Measurements from ENCODE around the gene HDAC3.

HDAC3 gene

DNA sequence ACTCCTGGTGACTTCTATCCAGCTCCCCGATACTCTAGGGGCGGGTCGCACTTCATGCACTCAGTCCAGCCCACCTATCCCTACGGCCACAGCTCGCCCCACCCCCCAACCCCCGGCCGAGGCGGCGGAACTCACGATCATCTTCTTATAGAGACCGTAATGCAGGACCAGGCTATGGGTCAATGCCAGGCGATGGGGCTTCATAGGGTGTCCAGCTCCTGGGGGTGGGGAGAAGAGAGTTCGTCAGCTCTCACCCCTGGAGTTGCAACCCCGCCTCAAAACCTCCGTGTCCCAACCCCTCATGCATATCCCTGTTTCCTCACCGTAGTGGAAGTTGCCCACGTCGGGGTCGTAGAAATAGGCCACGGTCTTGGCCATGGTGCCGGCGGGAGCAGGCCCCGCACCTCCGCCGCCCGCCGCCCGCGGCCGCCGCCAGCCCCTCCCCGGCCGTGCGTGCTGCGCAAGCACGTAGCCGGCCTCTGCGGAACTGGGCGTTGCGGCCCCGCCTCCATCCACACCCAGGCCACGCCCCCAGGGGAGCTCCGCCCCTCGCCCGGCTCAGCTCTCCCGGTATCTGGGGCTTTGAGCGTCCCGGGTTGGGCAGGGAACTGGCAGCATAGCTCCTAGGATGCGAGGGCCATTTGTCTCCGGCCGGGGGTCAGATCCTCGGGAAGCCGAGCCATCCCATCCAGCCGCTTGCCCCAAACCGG is at the start of gene HDAC3, which contains the start of gene RELL2:
Gene HDAC3 (minus strand): TSS at position 437 of the 710 bp plus-strand sequence. CDS start 59 bp downstream, at position 378.
Gene RELL2 (plus strand): TSS at position 585 of the 710 bp plus-strand sequence. CDS start 1,229 bp downstream, outside the sequence.
- H3K9me3 ChIP-seq (ENCODE audit: control insufficient read depth in 1 of 2, low read length in 2 of 2) = no peaks in the 10 kb centered on the region
- H3K27ac ChIP-seq (ENCODE audit: low read depth, low read length) = peak within 1 kb of the TSS; percentile 64
- no peaks in the 10 kb centered on the region for H3K27me3 ChIP-seq (ENCODE audit: control insufficient read depth in 1 of 2, insufficient read depth in 2 of 2, low read length in 2 of 2)
- peaks cover 0 to 12% of the 10 kb centered on the region in 2 donors for H3K36me3 ChIP-seq (ENCODE audit: control insufficient read depth in 1 of 2, insufficient read depth in 2 of 2, low read length in 2 of 2)
- peak within 1 kb of the TSS; percentile 85 to 91 for H3K9ac ChIP-seq (ENCODE audit: low read depth in 1 of 2, low read length in 2 of 2)
- peak within 1 kb of the TSS; percentile 91 to 98 for H3K4me3 ChIP-seq (ENCODE audit: low read depth in 1 of 2, low read length in 2 of 2)
- H3K4me1 ChIP-seq (ENCODE audit: control insufficient read depth in 1 of 2, insufficient read depth in 2 of 2, low read length in 2 of 2) = peaks cover 16 to 34% of the 10 kb centered on the region in 2 donors

DNA sequence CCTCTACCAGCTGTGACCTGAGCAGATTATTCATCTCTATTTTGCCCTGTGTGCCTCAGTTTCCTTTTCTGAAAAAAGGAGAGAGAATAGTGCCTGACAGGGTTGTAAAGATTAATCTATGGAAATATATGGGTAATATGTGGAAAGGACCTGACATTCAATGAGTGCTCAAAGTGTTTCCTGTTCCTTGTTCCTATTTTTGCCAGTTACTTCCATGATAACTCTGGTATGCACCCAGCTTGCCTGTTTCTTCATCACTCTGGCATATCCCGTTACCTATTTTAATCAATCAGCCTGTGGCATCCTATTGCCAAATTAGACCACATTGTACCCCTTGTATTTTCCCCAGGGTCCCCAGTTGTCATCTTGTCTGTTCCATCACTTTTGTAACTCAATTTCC is 48.9 kb upstream of the HDAC3 start:
- Histone ChIP-seq H3K9me3 (ENCODE audit: control insufficient read depth in 1 of 2, low read length in 2 of 2) (no peaks in the 10 kb centered on the region), H3K4me3 (ENCODE audit: low read depth in 1 of 2, low read length in 2 of 2) (no peak overlapping the region), H3K9ac (ENCODE audit: low read depth in 1 of 2, low read length in 2 of 2) (no peak overlapping the region), H3K36me3 (ENCODE audit: control insufficient read depth in 1 of 2, insufficient read depth in 2 of 2, low read length in 2 of 2) (no peaks in the 10 kb centered on the region), H3K27me3 (ENCODE audit: control insufficient read depth in 1 of 2, insufficient read depth in 2 of 2, low read length in 2 of 2) (peaks cover 3 to 12% of the 10 kb centered on the region in 2 donors), H3K27ac (ENCODE audit: low read depth, low read length) (no peak overlapping the region), H3K4me1 (ENCODE audit: control insufficient read depth in 1 of 2, insufficient read depth in 2 of 2, low read length in 2 of 2) (peaks cover 18% of the 10 kb centered on the region in 2 donors)

DNA sequence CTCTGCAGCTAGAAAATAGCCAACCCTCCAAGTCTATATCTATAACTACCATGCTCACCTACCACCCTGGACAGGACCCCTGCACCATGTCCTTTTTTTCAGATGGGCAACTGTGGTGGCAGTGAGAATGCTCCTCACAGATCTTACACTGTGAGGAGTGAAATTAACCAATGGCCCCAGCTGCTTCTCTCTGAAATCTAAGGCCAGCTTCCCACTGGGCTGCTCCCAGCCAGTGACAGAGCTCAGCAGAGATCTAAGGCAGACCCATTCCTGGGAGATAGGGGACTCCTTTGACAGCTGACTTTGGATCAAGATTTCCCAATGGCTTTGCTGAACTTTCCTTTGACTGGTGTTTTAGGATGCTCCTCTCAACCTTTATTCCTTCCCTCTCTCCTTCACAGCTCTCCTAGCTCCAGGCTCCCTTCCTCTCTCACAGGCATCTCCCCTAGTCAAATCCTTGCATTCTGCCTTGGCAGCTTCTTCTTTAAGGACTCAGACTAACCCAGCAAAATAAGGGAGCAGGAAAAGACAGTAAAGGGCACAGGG is 47.0 kb upstream of the HDAC3 start:
- Histone ChIP-seq H3K27me3 (ENCODE audit: control insufficient read depth in 1 of 2, insufficient read depth in 2 of 2, low read length in 2 of 2) (peaks cover 3% of the 10 kb centered on the region in 2 donors), H3K4me3 (ENCODE audit: low read depth in 1 of 2, low read length in 2 of 2) (no peak overlapping the region), H3K4me1 (ENCODE audit: control insufficient read depth in 1 of 2, insufficient read depth in 2 of 2, low read length in 2 of 2) (peaks cover 19 to 23% of the 10 kb centered on the region in 2 donors), H3K27ac (ENCODE audit: low read depth, low read length) (no peak overlapping the region), H3K9ac (ENCODE audit: low read depth in 1 of 2, low read length in 2 of 2) (no peak overlapping the region), H3K36me3 (ENCODE audit: control insufficient read depth in 1 of 2, insufficient read depth in 2 of 2, low read length in 2 of 2) (no peaks in the 10 kb centered on the region), H3K9me3 (ENCODE audit: control insufficient read depth in 1 of 2, low read length in 2 of 2) (no peaks in the 10 kb centered on the region)

DNA sequence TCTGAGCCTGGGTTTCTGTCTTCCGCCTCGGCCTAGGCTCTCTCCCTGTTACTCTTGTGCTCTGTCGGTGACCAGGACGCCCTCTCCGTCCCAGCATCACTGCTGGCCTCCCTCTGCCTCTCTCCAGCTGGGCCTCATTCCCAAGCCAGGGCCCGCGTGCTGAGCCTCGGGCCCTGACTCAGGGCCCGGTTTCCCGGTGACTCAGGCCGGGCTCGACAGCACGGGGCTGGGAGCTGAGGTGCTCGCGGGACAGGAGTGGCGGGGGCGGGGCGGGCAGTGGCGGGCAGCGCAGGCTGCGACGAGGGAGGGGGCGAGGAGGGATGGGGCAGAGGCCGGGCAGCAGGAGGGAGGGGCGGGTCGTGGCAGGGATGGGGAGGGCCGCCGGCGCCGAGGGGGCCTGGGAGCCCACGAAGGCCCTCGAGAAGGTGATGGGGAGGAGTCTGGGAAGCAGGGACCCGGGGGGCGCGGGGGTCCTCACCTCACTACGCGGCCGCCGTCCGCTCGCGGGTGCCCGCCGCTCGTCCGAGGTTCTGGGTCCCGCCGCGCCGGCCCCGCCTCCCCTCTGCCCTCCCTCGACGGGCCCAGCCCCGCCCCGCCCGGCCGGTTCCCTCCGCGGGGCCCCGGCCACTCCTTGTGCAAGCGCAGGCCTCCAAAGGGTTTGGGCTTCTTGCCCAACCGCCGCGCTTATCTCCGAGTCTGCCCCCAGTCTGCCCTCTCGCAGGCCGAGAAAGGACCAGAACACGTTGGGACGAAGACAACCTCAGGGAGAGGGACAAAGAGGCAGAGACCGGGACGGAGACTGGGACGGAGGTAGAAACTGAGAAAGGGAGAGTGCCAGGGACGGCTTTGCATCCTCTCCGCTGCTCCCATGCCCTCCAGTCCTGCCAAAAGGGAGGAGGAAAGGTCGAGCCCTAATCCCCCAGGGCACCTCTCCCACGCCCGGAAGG is 45.3 kb upstream of the HDAC3 start, which contains the start of gene ARAP3:
Gene ARAP3 (minus strand): TSS at position 536 of the 947 bp plus-strand sequence. CDS start 1,744 bp downstream, outside the sequence.
- Histone ChIP-seq H3K9me3 (ENCODE audit: control insufficient read depth in 1 of 2, low read length in 2 of 2) (no peaks in the 10 kb centered on the region), H3K36me3 (ENCODE audit: control insufficient read depth in 1 of 2, insufficient read depth in 2 of 2, low read length in 2 of 2) (no peaks in the 10 kb centered on the region), H3K27me3 (ENCODE audit: control insufficient read depth in 1 of 2, insufficient read depth in 2 of 2, low read length in 2 of 2) (peaks cover 3% of the 10 kb centered on the region in 2 donors), H3K27ac (ENCODE audit: low read depth, low read length) (no peak within 1 kb of the TSS), H3K4me3 (ENCODE audit: low read depth in 1 of 2, low read length in 2 of 2) (peak within 1 kb of the TSS; percentile 66 to 67), H3K4me1 (ENCODE audit: control insufficient read depth in 1 of 2, insufficient read depth in 2 of 2, low read length in 2 of 2) (peaks cover 19 to 23% of the 10 kb centered on the region in 2 donors), H3K9ac (ENCODE audit: low read depth in 1 of 2, low read length in 2 of 2) (peak within 1 kb of the TSS; percentile 62 to 69)

DNA sequence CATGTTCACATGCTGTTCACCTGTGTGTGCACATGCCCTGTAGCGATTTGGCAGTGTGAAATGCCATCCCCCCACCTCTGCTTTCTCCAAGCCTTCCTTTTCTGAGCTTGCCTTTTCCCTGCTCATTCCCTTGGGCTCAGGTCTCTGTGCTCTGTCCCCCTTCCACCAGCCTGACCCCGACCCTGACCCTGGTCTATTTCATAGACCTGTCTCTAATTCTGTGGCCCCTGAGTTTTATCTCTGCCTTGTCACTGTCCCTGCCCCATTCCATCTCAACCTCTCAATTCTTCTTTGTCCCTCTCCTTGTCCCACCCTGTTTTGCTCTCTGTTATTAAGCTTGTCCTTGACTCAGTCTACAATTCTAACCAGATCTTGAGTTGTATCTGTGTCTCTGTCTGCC is 44.6 kb upstream of the HDAC3 start:
- peak overlapping the region; percentile 64 to 67 for H3K4me3 ChIP-seq (ENCODE audit: low read depth in 1 of 2, low read length in 2 of 2)
- no peaks in the 10 kb centered on the region for H3K36me3 ChIP-seq (ENCODE audit: control insufficient read depth in 1 of 2, insufficient read depth in 2 of 2, low read length in 2 of 2)
- no peaks in the 10 kb centered on the region for H3K9me3 ChIP-seq (ENCODE audit: control insufficient read depth in 1 of 2, low read length in 2 of 2)
- peak overlapping the region; percentile 62 to 69 for H3K9ac ChIP-seq (ENCODE audit: low read depth in 1 of 2, low read length in 2 of 2)
- H3K4me1 ChIP-seq (ENCODE audit: control insufficient read depth in 1 of 2, insufficient read depth in 2 of 2, low read length in 2 of 2) = peaks cover 19 to 23% of the 10 kb centered on the region in 2 donors
- peaks cover 3% of the 10 kb centered on the region in 2 donors for H3K27me3 ChIP-seq (ENCODE audit: control insufficient read depth in 1 of 2, insufficient read depth in 2 of 2, low read length in 2 of 2)
- H3K27ac ChIP-seq (ENCODE audit: low read depth, low read length) = no peak overlapping the region

DNA sequence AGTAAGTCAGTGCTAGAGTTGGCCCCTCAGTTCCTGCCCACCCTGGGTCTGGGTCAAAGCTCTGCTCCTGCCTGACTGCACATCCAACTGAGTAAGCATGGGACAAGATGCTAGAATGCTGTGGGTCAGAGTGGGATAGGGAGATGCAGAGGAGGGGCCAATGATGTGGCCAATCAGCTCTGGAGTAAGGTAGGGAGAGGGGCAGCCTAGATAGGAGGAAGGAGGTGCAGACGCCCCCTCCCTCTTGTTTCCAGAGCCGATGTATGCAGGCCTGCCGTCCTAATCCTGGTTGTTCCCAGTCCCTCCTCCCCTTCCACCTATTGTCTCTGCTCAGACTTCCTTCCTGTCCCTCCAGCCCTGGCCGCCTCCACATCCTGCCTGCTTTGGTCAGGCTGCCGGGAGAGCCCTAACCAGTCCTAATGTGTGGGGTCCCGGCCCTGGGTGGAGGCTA is 44.1 kb upstream of the HDAC3 start:
- Histone ChIP-seq H3K9ac (ENCODE audit: low read depth in 1 of 2, low read length in 2 of 2) (peak overlapping the region in 1 of 2 donors; percentile 62), H3K36me3 (ENCODE audit: control insufficient read depth in 1 of 2, insufficient read depth in 2 of 2, low read length in 2 of 2) (no peaks in the 10 kb centered on the region), H3K9me3 (ENCODE audit: control insufficient read depth in 1 of 2, low read length in 2 of 2) (no peaks in the 10 kb centered on the region), H3K27me3 (ENCODE audit: control insufficient read depth in 1 of 2, insufficient read depth in 2 of 2, low read length in 2 of 2) (peaks cover 3% of the 10 kb centered on the region in 2 donors), H3K4me1 (ENCODE audit: control insufficient read depth in 1 of 2, insufficient read depth in 2 of 2, low read length in 2 of 2) (peaks cover 19 to 23% of the 10 kb centered on the region in 2 donors), H3K4me3 (ENCODE audit: low read depth in 1 of 2, low read length in 2 of 2) (peak overlapping the region; percentile 64 to 67), H3K27ac (ENCODE audit: low read depth, low read length) (no peak overlapping the region)

DNA sequence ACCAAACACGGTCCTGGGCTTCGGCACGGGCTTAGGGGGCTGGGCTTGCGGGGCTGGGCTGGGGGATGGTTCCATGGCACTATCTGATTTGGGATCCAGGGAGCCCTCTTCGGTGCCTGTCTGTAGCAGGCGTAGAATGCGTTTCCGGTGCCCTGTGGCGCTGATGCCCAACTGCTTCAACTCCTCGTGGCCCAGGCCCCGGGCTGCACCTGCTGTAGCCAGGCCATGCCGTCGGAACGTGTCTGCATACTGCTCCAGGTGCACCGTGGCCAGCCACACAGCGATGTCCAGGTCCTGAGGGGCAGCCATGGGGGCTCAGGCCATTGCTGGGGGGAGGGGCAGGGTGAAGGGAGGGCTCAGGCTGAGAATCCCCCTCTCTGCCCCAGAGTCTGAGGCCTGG is 43.5 kb upstream of the HDAC3 start:
- Histone ChIP-seq H3K27me3 (ENCODE audit: control insufficient read depth in 1 of 2, insufficient read depth in 2 of 2, low read length in 2 of 2) (peaks cover 3% of the 10 kb centered on the region in 2 donors), H3K36me3 (ENCODE audit: control insufficient read depth in 1 of 2, insufficient read depth in 2 of 2, low read length in 2 of 2) (no peaks in the 10 kb centered on the region), H3K4me3 (ENCODE audit: low read depth in 1 of 2, low read length in 2 of 2) (no peak overlapping the region), H3K4me1 (ENCODE audit: control insufficient read depth in 1 of 2, insufficient read depth in 2 of 2, low read length in 2 of 2) (peaks cover 19 to 23% of the 10 kb centered on the region in 2 donors), H3K9ac (ENCODE audit: low read depth in 1 of 2, low read length in 2 of 2) (no peak overlapping the region), H3K9me3 (ENCODE audit: control insufficient read depth in 1 of 2, low read length in 2 of 2) (no peaks in the 10 kb centered on the region), H3K27ac (ENCODE audit: low read depth, low read length) (no peak overlapping the region)

DNA sequence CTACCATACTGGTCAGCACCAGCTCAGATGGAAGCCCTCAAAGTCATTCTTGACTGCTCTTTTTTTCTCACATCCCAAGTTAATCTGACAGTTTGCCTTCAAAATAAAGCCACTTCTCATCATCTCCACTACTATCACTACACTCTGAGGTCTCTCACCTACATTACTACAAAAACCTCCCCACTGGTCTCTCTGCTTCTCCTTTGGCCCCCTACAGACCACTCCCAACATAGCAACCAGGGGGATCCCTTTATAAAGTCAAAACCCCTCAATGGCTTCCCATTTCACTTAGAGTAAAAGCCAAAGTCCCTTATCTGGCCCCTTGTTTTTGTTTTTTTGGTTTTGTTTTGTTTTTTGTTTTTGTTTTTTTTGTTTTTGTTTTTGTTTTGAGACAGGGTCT is 40.8 kb upstream of the HDAC3 start:
- no peak overlapping the region for H3K9ac ChIP-seq (ENCODE audit: low read depth in 1 of 2, low read length in 2 of 2)
- H3K27ac ChIP-seq (ENCODE audit: low read depth, low read length) = no peak overlapping the region
- no peaks in the 10 kb centered on the region for H3K9me3 ChIP-seq (ENCODE audit: control insufficient read depth in 1 of 2, low read length in 2 of 2)
- H3K36me3 ChIP-seq (ENCODE audit: control insufficient read depth in 1 of 2, insufficient read depth in 2 of 2, low read length in 2 of 2) = no peaks in the 10 kb centered on the region
- H3K27me3 ChIP-seq (ENCODE audit: control insufficient read depth in 1 of 2, insufficient read depth in 2 of 2, low read length in 2 of 2) = peaks cover 3% of the 10 kb centered on the region in 2 donors
- H3K4me1 ChIP-seq (ENCODE audit: control insufficient read depth in 1 of 2, insufficient read depth in 2 of 2, low read length in 2 of 2) = peaks cover 16 to 19% of the 10 kb centered on the region in 2 donors
- no peak overlapping the region for H3K4me3 ChIP-seq (ENCODE audit: low read depth in 1 of 2, low read length in 2 of 2)

DNA sequence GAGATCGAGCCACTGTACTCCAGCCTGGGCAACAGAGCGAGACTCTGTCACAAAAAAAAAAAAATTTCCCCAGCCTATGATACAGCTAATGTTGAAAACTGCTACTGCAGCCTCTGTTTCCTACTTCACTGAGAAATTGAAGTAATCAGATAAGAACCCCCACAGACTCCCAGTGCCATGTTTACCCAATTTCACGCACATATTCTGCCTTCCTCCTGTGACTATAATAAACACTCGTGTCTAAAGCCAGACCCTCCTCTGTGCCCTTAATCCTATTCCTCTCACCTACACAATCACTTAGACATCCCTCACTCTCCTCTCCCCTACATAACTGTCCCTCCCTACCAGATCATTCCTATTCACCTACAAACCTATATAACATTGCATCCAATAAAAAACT is 39.0 kb upstream of the HDAC3 start:
- H3K27me3 ChIP-seq (ENCODE audit: control insufficient read depth in 1 of 2, insufficient read depth in 2 of 2, low read length in 2 of 2) = peaks cover 0 to under 1% of the 10 kb centered on the region in 2 donors
- no peak overlapping the region for H3K9ac ChIP-seq (ENCODE audit: low read depth in 1 of 2, low read length in 2 of 2)
- peaks cover 0 to 6% of the 10 kb centered on the region in 2 donors for H3K36me3 ChIP-seq (ENCODE audit: control insufficient read depth in 1 of 2, insufficient read depth in 2 of 2, low read length in 2 of 2)
- no peak overlapping the region for H3K27ac ChIP-seq (ENCODE audit: low read depth, low read length)
- no peak overlapping the region for H3K4me3 ChIP-seq (ENCODE audit: low read depth in 1 of 2, low read length in 2 of 2)
- peaks cover 3 to 6% of the 10 kb centered on the region in 2 donors for H3K4me1 ChIP-seq (ENCODE audit: control insufficient read depth in 1 of 2, insufficient read depth in 2 of 2, low read length in 2 of 2)
- H3K9me3 ChIP-seq (ENCODE audit: control insufficient read depth in 1 of 2, low read length in 2 of 2) = no peaks in the 10 kb centered on the region
